Kidney epithelial cell (primary cell): ENCODE data around the gene LMX1B. TPM values are rescaled to one million over a fixed set of nuclear protein-coding genes. Genes with fewer than 3 reads are reported as not detected.

Experiments used
- DNase-seq: peaks from one replicate; pipeline ENCODE4 v3.0.0-alpha.2; 2010; ENCODE audit warnings: low read depth
- H3K27me3 ChIP-seq: 2 replicates; pipeline ENCODE4 v1.6.0; 2011; ENCODE audit warnings: low read length; ENCODE audit not compliant: control insufficient read depth, insufficient read depth
- H3K36me3 ChIP-seq: 2 replicates; pipeline ENCODE4 v1.5.1; 2011; ENCODE audit warnings: low read length; ENCODE audit not compliant: control insufficient read depth, insufficient read depth
- H3K4me3 ChIP-seq: 2 replicates; pipeline ENCODE4 v1.5.1; 2011; ENCODE audit warnings: low read depth, mild to moderate bottlenecking, control low read depth, low read length
- CTCF ChIP-seq: IDR thresholded peaks from 2 replicates; pipeline ENCODE4 v1.5.1; 2011; ENCODE audit warnings: mild to moderate bottlenecking, moderate library complexity, low read length, control low read depth, inconsistent platforms; ENCODE audit not compliant: insufficient read depth, poor library complexity, severe bottlenecking
- total RNA-seq: library from RNA; depleted of rRNA; stranded (reverse); fragments of >200 nt; gene quantifications from 2 replicates; pipeline ENCODE4 v1.2.3, GENCODE V29; 2015

Gene LMX1B
- total RNA-seq, 1 donor from 2014 or later = 2.6 TPM

- no peaks in the 10 kb centered on the region for H3K36me3 ChIP-seq
- peaks cover 84% of the 10 kb centered on the region for H3K27me3 ChIP-seq
- no peak for TF ChIP-seq CTCF
- H3K4me3 ChIP-seq = no peak overlapping the region
- no peak for DNase-seq
Measured at GRCh38 chr9:126624912-126625311, 11.2 kb downstream of the LMX1B start.

- Histone ChIP-seq H3K27me3 (peaks cover 79% of the 10 kb centered on the region), H3K36me3 (no peaks in the 10 kb centered on the region), H3K4me3 (no peak overlapping the region)
- TF ChIP-seq CTCF = no peak
- DNase-seq = no peak
Measured at GRCh38 chr9:126625329-126626126, 11.8 kb downstream of the LMX1B start.

- H3K27me3 ChIP-seq = peaks cover 72% of the 10 kb centered on the region
- DNase-seq = no peak
- H3K4me3 ChIP-seq = no peak overlapping the region
- H3K36me3 ChIP-seq = no peaks in the 10 kb centered on the region
- no peak for TF ChIP-seq CTCF
Measured at GRCh38 chr9:126626127-126626925, 12.6 kb downstream of the LMX1B start.

- Histone ChIP-seq H3K27me3 (peaks cover 70% of the 10 kb centered on the region), H3K4me3 (no peak overlapping the region)
- TF ChIP-seq CTCF = no peak
Measured at GRCh38 chr9:126626926-126627233, 13.2 kb downstream of the LMX1B start.

GRCh38 chr9:126628146-126628545, 14.4 kb downstream of the LMX1B start:
- no peak for TF ChIP-seq CTCF
- H3K36me3 ChIP-seq = no peaks in the 10 kb centered on the region
- DNase-seq = no peak
- H3K27me3 ChIP-seq = peaks cover 64% of the 10 kb centered on the region
- H3K4me3 ChIP-seq = no peak overlapping the region

More at GRCh38 chr9:126626926-126627233, 13.2 kb downstream of the LMX1B start:
- no peaks in the 10 kb centered on the region for H3K36me3 ChIP-seq
- no peak for DNase-seq
